RPMI8226 (cell line): ENCODE results near the gene CLN5.

Experiments
- DNase-seq: peaks from one replicate; pipeline ENCODE4 v3.0.0-alpha.2; 2015

The CLN5 gene

DNA sequence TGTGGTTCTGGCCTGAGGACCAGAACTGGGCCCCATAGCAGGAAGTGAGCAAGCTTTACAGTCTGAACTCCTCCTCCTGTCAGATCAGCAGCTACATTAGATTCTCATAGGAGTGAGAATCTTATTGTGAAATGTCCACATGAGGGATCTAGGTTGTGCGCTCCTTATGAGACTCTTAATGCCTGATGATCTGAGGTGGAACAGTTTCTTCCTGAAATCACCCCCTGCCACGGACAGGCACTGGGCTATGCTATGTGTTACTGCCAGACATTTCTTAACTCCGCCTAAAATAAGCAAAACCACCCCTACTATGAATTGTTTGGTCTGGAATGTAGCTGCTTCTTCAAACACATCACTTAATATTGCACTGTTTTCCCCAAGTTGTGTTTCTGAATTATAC is 30.5 kb downstream of the CLN5 start:
- no peak for DNase-seq

DNA sequence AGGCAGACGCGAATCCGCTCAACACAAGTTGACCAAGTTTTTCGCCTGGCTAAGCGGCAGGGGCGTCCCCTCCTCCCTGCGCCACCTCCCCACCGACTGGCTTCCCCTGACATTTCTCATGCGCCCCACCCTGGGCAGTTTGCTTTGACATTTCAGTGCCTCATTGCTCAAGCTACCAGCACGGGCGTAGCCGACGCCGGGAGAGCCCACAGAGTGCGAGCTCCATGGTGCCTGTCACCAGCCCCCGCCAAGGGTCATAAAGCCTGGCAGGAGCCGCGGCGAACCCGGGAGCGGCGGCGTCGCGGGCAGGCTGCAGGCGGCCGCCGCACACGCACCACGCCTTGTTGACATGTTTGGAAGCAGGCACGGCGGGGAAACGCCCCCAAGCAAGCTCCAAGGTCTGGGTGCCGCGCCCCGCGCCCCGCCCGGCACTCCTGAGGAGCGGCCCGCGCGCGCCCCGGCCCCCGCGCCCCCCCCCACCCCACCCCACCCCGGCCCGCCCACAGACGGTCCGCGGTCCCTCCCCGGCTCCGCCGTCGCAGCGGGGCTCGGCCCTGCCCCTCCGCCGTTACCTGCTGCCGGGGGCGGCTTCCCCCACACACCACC is 34.5 kb downstream of the CLN5 start:
- DNase-seq, result peak; percentile 81

DNA sequence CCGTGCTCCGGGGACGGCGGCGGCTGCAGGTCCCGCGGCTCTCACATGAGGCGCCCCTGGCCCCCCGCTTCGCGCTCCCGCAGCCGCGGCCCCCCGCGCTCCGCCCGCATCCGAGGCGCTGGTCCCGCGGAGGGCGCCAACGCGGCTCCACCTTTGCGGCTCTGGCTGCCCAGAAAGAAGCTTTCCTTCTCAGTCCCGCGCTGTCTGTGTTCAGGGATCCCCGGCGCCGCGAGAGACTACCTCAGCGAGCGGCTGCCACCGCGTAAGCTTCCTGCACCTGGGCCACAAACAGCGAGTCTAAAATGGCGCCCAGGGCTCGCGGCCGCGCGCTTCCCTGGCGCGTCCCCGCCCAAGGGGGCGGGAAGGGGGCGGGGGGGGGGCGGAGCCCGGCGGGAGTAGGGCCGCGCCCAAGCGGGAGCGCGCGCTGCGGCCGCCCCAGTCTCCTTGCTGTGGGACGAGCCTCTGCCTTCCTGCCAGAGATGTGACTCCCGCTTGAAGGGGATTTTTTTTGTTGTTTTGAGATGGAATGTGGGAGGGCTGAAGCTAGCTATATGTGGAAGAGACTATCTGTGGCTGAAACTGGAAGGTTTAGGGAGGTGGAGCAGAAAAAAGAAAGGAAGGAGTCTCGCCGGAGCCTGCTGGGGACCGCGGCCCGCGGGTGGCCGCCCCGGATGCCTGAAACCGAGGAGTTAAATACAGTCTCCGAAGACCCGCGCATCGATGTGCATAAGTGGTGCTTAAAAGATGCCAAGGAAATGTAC is 35.2 kb downstream of the CLN5 start, which contains the start of gene FBXL3:
TSS of gene FBXL3 (minus strand) at position 299 of the 761 bp plus-strand sequence. CDS start 5,299 bp downstream, outside the sequence.
- peak; percentile 85 for DNase-seq

DNA sequence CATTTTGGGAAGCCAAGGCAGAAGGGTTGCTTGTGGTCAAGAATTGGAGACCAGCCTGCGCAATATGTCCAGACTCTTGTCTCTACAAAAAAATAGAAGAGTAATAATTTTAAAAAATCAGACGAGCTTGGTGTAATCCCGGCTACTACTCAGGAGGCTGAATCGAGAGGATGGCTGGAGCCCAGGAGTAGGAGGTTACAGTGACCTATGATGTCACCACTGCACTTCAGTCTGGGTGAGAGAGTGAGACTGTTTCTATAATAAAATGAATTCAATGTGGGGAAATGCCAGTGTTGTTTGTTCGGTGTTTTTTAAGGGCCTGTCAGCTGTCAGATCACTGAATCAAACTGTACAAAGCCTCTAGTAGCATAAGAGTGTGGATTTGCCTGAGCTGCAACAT is 36.3 kb downstream of the CLN5 start:
- DNase-seq, result no peak

DNA sequence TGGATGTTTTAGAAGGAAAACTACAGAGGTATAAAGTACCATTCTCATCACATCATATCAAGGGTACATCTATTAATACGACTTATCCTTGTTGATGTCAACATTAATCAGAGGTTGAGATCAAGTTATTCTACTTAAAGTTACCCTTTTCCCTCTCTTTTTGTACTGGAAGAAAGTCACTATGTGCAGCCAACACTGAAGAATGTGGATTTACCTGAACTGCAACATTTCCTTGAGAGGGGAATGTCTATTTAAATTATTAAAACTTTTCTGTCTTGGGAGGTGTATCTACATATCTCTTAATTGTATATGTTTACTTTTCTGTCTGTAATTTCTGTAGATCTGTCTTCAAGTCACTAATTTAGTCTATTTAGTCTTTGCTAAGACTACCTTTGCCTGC is 37.6 kb downstream of the CLN5 start:
- no peak for DNase-seq

DNA sequence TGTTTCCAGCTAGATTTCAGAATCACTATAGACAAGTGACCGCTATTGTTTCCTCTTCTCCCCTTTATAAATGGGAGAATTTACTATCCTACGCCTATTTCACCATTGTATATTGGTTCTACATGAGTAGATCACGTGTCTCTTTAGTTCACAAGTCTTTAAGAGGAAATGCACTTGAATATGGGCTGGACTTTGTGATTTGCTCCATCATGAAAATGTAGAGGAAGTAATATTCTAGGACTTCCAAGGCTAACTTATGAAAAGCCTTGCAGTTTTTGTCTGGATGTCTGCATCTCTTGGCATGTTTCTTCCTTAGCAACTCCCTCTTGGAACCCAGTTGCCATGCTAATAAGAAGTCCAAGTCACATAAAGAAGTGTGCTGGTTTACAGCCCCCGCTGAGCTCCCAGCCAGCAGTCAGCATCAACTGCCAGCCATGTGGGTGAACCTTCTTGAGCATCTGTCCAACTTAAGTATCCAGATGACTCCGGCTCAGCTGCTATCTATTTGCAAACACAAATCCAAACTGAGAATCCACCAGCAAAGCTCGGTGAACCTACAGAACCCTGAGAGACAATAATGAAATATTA is 39.9 kb downstream of the CLN5 start:
- no peak for DNase-seq

DNA sequence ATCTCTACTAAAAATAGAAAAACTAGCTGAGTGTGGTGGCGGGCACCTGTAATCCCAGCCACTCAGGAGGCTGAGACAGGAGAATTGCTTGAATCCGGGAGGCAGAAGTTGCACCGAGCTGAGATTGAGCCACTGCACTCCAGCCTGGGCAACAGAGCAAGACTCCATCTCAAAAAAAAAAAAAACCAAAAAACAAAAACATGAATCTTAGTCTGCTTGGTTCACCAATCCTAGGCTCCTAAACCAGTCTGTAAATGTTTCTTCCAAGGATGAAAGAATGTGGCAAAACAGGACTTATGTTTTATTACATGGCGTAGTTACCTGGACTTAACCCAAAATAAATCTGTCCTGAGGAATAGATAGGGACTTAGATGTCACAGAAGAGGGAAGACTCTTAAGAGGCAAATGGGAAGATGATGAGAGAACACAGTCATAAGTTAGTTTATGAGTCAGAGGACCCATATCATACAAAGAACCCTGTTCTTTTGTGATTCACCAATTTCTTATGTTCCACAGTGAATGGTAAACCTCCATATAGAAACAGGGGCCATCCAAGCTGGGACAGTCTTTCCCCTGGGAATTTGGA is 41.9 kb downstream of the CLN5 start:
- DNase-seq, result no peak

DNA sequence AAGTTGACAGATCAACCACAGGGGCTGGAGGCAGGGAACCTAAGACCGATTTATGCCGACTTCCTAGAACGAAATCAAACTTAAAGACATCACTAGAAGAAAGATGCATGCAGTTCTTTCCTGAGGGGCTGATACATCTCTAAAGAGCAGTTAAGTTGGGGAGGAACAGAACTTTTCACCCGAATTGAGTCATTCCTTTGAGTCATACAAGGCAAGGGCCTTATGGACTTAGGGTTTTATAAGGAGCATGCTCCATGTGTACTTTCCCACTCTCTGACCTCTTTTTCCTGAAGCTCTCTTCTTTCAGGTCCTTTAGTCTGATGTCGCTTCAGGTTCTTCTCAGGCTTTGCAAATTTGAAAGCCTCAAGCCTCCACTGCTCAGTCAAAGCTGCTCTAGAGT is 43.0 kb downstream of the CLN5 start:
- no peak for DNase-seq

DNA sequence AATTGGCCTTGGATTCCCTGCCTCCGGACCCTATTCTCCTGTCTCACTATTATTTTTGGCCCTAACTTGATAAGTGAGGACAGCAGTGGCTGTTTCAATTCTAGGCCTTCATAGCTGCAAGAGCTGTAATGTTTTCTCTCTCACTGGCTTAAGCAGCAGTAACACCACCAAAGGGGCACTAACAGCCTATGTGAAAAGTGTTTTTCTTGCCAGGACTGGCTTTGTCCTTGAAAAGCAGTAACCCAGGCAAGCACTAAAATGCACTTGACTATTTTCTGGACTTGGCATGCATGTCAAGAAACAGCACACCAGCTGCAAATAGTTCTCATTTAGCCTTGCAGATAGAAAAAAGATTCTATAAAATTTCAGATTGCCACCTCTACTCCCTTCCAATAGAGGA is 44.4 kb downstream of the CLN5 start:
- no peak for DNase-seq

DNA sequence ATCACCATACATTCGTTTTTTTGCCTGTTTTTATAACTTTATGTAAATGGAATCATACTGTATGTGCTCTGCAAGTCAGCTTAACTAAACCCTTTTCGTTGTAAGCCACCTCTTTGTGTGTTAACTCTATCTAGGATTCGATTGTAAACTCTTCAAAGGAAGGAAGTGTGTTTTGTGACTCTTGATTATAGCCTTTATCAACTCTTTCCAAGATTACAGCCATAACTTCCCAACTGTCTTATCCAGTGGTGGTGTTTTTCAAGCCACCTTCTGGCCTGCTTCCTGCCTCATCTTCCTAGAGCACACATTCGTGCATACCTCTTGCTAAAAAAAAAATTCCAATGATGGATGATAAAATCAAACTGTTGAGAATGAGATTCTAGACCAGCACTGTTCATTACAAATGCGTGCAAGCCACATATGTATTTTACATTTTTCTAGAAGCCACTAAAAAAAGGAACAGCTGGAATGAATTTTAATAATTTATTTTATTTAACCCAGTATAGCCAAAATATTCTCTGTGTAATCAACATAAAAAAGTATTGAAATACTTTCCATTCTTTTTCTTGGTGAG is 47.1 kb downstream of the CLN5 start:
- DNase-seq, result no peak

DNA sequence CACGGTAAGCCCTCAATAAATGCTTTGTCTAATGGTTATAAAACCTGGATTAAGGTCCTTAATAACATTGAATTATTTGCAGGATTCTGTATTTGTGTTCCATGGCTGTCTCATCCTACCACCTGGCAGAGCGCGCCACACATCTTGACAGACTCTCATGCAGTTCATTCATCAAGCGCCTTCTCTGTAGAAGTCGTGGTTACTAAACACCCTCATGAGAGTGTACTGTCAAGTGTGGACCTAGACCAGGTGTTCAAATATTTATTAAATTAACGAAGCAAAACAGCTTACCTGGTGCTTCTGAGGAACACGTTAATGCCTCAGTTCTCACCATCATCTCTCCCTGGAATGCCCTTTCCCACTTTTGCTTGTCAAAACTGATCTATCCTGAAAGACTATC is 48.2 kb downstream of the CLN5 start:
- no peak for DNase-seq

DNA sequence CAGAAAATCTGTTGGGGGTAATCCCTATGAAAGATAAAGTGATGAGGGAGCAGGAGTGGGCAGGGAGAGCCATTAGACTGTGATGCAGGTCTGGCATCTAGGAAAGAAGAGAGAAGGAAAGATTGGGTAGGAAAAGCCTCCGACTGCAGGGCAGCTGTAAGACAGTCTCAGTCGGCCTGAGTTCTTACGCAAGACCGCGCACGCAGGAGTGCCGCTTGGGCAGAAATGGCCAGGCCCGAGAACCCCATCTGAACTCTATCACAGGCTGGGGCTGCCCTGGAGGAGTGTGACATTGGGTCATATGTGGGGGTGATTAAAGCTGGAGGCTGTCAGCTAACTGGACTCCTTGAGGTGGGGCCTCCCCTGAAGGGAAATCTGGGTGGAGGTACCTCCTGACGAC is 49.0 kb downstream of the CLN5 start:
- DNase-seq, result no peak

DNA sequence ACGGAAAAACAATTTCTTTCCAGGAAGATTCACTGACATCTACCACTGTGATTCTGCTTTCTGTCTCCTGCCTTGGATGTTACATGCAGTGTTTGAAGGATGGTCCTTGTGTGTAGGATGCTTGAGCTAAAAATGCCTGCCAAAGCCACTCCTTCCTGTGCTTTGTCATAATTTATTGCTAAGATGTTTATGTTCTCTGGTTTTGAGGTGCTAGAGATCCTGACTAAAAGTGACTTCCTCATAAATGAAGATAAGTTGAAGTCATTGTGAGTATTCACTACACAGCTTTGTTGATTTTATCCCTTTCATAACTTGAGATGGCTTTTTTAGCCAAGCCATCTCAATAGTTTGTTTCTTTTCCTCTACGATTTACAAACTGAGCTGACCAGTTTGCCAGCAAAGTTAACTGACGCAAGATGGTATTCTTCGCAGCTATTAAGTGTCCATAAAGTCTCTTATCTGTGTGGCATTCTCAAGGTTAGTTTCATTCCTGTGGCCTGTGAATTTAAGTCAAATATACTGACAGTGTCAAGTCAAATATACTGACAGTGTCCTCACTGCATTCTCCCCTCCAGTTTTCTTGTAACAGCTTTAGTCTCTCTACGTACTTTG is 50.8 kb downstream of the CLN5 start:
- no peak for DNase-seq

DNA sequence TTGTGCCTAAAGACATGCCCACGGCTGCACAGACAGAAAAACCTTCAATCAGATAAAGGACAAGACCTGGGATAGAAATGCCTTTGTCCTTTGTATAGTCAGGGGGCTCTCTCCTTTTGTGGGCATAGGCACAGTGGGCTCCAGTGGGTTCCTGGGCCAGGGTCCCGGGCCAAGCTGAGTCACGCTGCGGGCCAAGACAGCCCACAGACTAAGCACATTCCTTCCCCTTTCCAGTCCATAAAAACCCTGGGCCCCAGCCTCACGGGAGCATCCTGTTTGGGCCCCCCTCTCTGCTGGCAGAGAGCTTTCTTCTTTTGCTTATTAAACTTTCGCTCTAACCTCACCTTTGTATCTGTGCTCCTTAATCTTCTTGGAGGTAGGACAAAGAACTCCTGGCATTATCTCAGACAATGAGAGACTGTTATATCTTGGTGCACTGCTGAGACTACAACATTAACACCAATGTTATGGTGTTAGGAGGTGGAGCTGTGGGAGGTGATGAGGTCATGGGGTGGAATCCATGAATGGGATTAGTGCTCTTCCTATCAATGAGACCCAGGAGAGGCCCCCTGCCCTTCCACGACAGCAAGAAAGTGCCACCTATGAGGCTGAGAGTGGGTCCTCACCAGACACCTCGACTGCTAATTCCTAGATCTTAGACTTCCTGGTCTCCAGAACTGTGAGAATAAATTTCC is 55.9 kb downstream of the CLN5 start:
- no peak for DNase-seq

DNA sequence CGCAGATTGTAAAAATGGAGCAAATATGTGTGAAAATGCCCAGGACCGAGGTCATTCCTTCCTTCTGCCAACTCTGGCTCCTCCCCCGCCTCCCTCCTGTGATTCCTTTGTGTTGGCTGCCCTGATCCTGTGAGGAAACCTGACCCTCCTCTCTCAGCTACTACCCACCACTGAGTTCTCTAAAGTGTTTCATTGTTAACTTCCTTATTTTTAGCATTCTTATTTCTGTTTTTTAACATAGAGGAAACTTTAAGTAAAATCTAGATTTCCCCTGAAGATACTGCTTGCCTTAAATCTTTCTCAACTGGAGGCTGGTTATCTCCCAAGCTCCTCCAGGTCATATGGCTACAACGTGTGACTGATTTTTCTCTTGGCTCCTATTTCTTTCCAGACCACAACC is 56.8 kb downstream of the CLN5 start:
- no peak for DNase-seq

DNA sequence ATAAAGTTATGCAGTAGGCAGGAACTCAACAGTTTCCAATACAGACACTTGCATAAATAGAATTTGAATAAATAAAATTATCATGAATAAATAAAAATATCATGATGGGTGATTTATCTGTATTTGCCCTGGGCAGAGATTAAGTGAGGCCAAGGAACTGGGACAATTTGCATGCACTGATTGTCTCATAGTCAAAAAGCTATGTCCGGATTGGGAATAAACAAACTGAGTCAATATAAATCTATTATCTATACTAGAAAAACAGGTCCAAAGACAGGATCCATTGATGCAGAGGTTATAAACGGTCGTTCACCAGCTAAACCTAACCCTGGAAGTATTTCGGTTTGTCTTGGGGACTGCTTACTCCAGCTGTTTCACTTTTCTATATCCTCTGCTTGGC is 61.3 kb downstream of the CLN5 start:
- no peak for DNase-seq
